ENCODE results near the gene LRRC4C. TPM values are rescaled to one million over a fixed set of nuclear protein-coding genes. Genes with fewer than 3 reads are reported as not detected.

The LRRC4C gene
- total RNA-seq, 1 experiment from 2014 or later = 0.15 TPM

- ATAC-seq = no peak
- intact Hi-C loops (cut with micrococcal nuclease; ENCODE audit: unreplicated experiment) (no loop called here), in situ Hi-C loops (cut with HindIII; ENCODE audit: low pct_unique_long_range_greater_than_20kb, low sequenced_read_pairs) (no loop called here)
- TF ChIP-seq REST (IDR thresholded peaks at IDR 0.05; ENCODE audit: insufficient read depth in 1 of 2, low read depth in 2 of 2, low read length in 1 of 2) (no peak), TCF7L2 (IDR thresholded peaks at IDR 0.05; ENCODE audit: low read depth, low read length) (no peak), SIN3A (IDR thresholded peaks at IDR 0.05; ENCODE audit: borderline replicate concordance, insufficient read depth, low read depth, low read length) (no peak), POLR2AphosphoS5 (IDR thresholded peaks at IDR 0.05; ENCODE audit: low read depth, low read length) (no peak), CTCF (IDR thresholded peaks at IDR 0.05) (no peak)
- H3K9me3 ChIP-seq (ENCODE audit: control insufficient read depth, insufficient read depth, low read depth, low read length) = peaks cover 8% of the 10 kb centered on the region; the same call in 1 of the 2 replicates
- H3K27me3 ChIP-seq (ENCODE audit: control insufficient read depth, insufficient read depth, low read length) = no peaks in the 10 kb centered on the region
- no TSS peak for BruUV-seq (replicated peaks)
- no peak overlapping the region for H3K27ac ChIP-seq (ENCODE audit: low read length)
- POLR2A ChIA-PET = no interaction called here
- no peak for DNase-seq (ENCODE audit: low read depth, low spot score)
- CTCF ChIA-PET = no interaction called here
- H3K4me1 ChIP-seq (ENCODE audit: control insufficient read depth, insufficient read depth, low read length) = no peaks in the 10 kb centered on the region
- no peaks in the 10 kb centered on the region for H3K36me3 ChIP-seq (ENCODE audit: control insufficient read depth, insufficient read depth, low read length)
- H3K4me3 ChIP-seq (ENCODE audit: low read depth in 2 of 2, low read length in 2 of 2) = no peak overlapping the region
Observed at GRCh38 chr11:40688369-40688768, 771.1 kb downstream of the LRRC4C start.

- TF ChIP-seq TCF7L2 (IDR thresholded peaks at IDR 0.05; ENCODE audit: low read depth, low read length) = no peak
- no peak for TF ChIP-seq CTCF (IDR thresholded peaks at IDR 0.05)
- no peak for TF ChIP-seq POLR2AphosphoS5 (IDR thresholded peaks at IDR 0.05; ENCODE audit: low read depth, low read length)
- no peak for TF ChIP-seq REST (IDR thresholded peaks at IDR 0.05; ENCODE audit: insufficient read depth in 1 of 2, low read depth in 2 of 2, low read length in 1 of 2)
- no peak for TF ChIP-seq SIN3A (IDR thresholded peaks at IDR 0.05; ENCODE audit: borderline replicate concordance, insufficient read depth, low read depth, low read length)
- DNase-seq (ENCODE audit: low read depth, low spot score) (no peak), ATAC-seq (no peak)
- Histone ChIP-seq H3K27ac (ENCODE audit: low read length) (no peak overlapping the region), H3K36me3 (ENCODE audit: control insufficient read depth, insufficient read depth, low read length) (no peaks in the 10 kb centered on the region), H3K4me1 (ENCODE audit: control insufficient read depth, insufficient read depth, low read length) (no peaks in the 10 kb centered on the region), H3K4me3 (ENCODE audit: low read depth in 2 of 2, low read length in 2 of 2) (no peak overlapping the region), H3K9me3 (ENCODE audit: control insufficient read depth, insufficient read depth, low read depth, low read length) (peaks cover 8% of the 10 kb centered on the region; the same call in 1 of the 2 replicates), H3K27me3 (ENCODE audit: control insufficient read depth, insufficient read depth, low read length) (no peaks in the 10 kb centered on the region)
- in situ Hi-C loops (cut with HindIII; ENCODE audit: low pct_unique_long_range_greater_than_20kb, low sequenced_read_pairs) (no loop called here), intact Hi-C loops (cut with micrococcal nuclease; ENCODE audit: unreplicated experiment) (no loop called here)
- CTCF ChIA-PET = no interaction called here
- POLR2A ChIA-PET = no interaction called here
- no TSS peak for BruUV-seq (replicated peaks)
Observed at GRCh38 chr11:40686765-40687164, 772.7 kb downstream of the LRRC4C start.

Measured in Panc1 (cell line).